ENCODE data around the gene RAB38. TPM values are rescaled to one million over a fixed set of nuclear protein-coding genes. Genes with fewer than 3 reads are reported as not detected.

The RAB38 gene
- total RNA-seq, 1 experiment from 2014 or later = 12.7 TPM

DNA sequence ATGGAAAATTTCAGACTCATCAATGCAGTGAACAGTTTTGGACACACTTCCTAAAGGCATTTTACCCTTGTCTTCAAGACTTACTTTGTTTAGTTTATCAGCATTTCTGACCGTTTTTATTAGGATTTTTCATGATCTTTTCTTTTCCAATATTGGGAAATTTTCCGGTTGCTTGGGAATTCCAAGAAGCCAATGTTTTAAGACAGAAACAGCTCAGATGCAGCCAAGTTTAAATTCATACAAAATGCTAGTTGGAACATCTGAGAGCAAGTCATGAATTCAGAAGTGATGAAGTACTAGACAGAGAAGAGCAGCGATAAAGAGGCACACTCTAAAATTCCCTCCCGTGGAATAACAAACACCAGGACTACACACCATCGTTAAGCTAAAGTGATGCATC, 68.6 kb downstream of the RAB38 start:
- Histone ChIP-seq H3K4me1 (replicated peaks; ENCODE audit: insufficient read depth) (0 out of 2 replicates have a peak, but pooled peaks cover 5% of the 10 kb centered on the region), H3K9me2 (ENCODE audit: insufficient read depth) (no peaks in the 10 kb centered on the region), H3K9me3 (ENCODE audit: insufficient read depth, low read depth) (no peaks in the 10 kb centered on the region), H3K27me3 (ENCODE audit: insufficient read depth, low read depth) (no peaks in the 10 kb centered on the region), H3K27ac (no peak overlapping the region), H3K4me2 (no peak overlapping the region), H3K36me3 (ENCODE audit: low read depth) (no peaks in the 10 kb centered on the region), H3K79me2 (ENCODE audit: low read depth) (no peaks in the 10 kb centered on the region), H3F3A (ENCODE audit: insufficient read depth, low read depth) (no peaks in the 10 kb centered on the region), H4K20me1 (ENCODE audit: insufficient read depth) (no peaks in the 10 kb centered on the region), H3K4me3 (no peak overlapping the region), H2AFZ (no peak overlapping the region)
- POLR2A ChIA-PET (ENCODE audit: unreplicated experiment) = no interaction called here
- no peak for DNase-seq
- CTCF ChIA-PET = no interaction called here
- BruUV-seq (replicated peaks) = no TSS peak
- TF ChIP-seq, protein P1, sequence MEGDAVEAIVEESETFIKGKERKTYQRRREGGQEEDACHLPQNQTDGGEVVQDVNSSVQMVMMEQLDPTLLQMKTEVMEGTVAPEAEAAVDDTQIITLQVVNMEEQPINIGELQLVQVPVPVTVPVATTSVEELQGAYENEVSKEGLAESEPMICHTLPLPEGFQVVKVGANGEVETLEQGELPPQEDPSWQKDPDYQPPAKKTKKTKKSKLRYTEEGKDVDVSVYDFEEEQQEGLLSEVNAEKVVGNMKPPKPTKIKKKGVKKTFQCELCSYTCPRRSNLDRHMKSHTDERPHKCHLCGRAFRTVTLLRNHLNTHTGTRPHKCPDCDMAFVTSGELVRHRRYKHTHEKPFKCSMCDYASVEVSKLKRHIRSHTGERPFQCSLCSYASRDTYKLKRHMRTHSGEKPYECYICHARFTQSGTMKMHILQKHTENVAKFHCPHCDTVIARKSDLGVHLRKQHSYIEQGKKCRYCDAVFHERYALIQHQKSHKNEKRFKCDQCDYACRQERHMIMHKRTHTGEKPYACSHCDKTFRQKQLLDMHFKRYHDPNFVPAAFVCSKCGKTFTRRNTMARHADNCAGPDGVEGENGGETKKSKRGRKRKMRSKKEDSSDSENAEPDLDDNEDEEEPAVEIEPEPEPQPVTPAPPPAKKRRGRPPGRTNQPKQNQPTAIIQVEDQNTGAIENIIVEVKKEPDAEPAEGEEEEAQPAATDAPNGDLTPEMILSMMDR (conservative IDR thresholded peaks at IDR 0.05) = no peak
- no peak for TF ChIP-seq EZH2 (IDR thresholded peaks at IDR 0.05; ENCODE audit: low read depth)
- intact Hi-C loops (cut with micrococcal nuclease; ENCODE audit: unreplicated experiment) = no loop called here

DNA sequence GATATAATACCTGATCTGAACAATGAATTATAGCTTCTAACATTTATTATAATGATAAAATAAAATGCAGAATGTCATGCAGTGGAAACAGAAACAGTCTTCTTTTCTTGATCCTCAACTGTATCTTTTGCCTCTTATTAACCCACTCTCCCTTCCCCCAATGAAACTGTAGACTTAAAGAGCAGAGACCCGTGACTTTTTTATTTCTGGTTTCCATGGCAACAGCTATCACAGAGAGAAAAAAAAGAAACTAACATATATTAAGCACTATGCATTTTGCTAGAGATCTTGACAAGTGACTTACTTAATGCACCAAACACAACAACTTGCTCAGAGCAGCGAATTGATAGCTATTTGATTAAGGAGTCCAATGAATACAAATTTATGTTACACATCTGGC, 69.3 kb downstream of the RAB38 start:
- no peak for DNase-seq
- no peak overlapping the region for H3K27ac ChIP-seq
- POLR2A ChIA-PET (ENCODE audit: unreplicated experiment) = no interaction called here

DNA sequence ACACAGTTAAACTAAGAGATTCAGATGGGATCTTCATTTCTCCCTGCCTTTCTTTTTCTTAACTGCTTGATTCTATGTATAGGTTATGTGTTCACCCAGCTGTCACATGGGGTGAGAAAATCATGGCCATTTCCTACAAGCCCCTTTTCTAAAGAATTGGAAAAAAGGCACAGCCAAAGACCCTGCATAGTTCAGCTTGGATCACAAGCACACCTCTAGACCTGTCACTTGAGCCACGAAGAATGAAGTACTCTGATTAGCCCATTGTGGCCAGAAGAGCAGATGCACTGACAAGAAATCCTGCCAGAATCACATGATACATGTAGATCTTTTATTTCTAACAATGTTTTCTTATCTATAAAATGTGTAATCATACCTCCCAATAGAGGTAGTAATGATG, 69.7 kb downstream of the RAB38 start:
- no peaks in the 10 kb centered on the region for H3K9me3 ChIP-seq (ENCODE audit: insufficient read depth, low read depth)
- no peaks in the 10 kb centered on the region for H3K79me2 ChIP-seq (ENCODE audit: low read depth)
- H3K4me3 ChIP-seq = no peak overlapping the region
- H3K36me3 ChIP-seq (ENCODE audit: low read depth) = no peaks in the 10 kb centered on the region
- no peaks in the 10 kb centered on the region for H3F3A ChIP-seq (ENCODE audit: insufficient read depth, low read depth)
- no peaks in the 10 kb centered on the region for H3K9me2 ChIP-seq (ENCODE audit: insufficient read depth)
- no peaks in the 10 kb centered on the region for H3K27me3 ChIP-seq (ENCODE audit: insufficient read depth, low read depth)
- TF ChIP-seq, protein P1 (conservative IDR thresholded peaks at IDR 0.05) = no peak
- no peak for TF ChIP-seq EZH2 (IDR thresholded peaks at IDR 0.05; ENCODE audit: low read depth)
- no peak overlapping the region for H3K4me2 ChIP-seq
- no TSS peak for BruUV-seq (replicated peaks)
- 0 out of 2 replicates have a peak, but pooled peaks cover 5% of the 10 kb centered on the region for H3K4me1 ChIP-seq (replicated peaks; ENCODE audit: insufficient read depth)
- no peaks in the 10 kb centered on the region for H4K20me1 ChIP-seq (ENCODE audit: insufficient read depth)
- CTCF ChIA-PET = no interaction called here
- intact Hi-C loops (cut with micrococcal nuclease; ENCODE audit: unreplicated experiment) = no loop called here
- H3K27ac ChIP-seq = no peak overlapping the region
- no peak for DNase-seq
- H2AFZ ChIP-seq = no peak overlapping the region
- POLR2A ChIA-PET (ENCODE audit: unreplicated experiment) = no interaction called here

More for the DNA sequence above, 69.3 kb downstream of the RAB38 start:
- intact Hi-C loops (cut with micrococcal nuclease; ENCODE audit: unreplicated experiment) = no loop called here
- no peak overlapping the region for H3K4me2 ChIP-seq
- 0 out of 2 replicates have a peak, but pooled peaks cover 5% of the 10 kb centered on the region for H3K4me1 ChIP-seq (replicated peaks; ENCODE audit: insufficient read depth)
- H4K20me1 ChIP-seq (ENCODE audit: insufficient read depth) = no peaks in the 10 kb centered on the region
- H3F3A ChIP-seq (ENCODE audit: insufficient read depth, low read depth) = no peaks in the 10 kb centered on the region
- H3K4me3 ChIP-seq = no peak overlapping the region
- TF ChIP-seq EZH2 (IDR thresholded peaks at IDR 0.05; ENCODE audit: low read depth) = no peak
- TF ChIP-seq, protein P1 (conservative IDR thresholded peaks at IDR 0.05) = no peak
- H3K27me3 ChIP-seq (ENCODE audit: insufficient read depth, low read depth) = no peaks in the 10 kb centered on the region
- BruUV-seq (replicated peaks) = no TSS peak
- no peaks in the 10 kb centered on the region for H3K9me2 ChIP-seq (ENCODE audit: insufficient read depth)
- CTCF ChIA-PET = no interaction called here
- no peaks in the 10 kb centered on the region for H3K36me3 ChIP-seq (ENCODE audit: low read depth)
- no peak overlapping the region for H2AFZ ChIP-seq
- H3K9me3 ChIP-seq (ENCODE audit: insufficient read depth, low read depth) = no peaks in the 10 kb centered on the region
- H3K79me2 ChIP-seq (ENCODE audit: low read depth) = no peaks in the 10 kb centered on the region
